Left renal cortex interstitium (tissue), 4 donors: Measurements from ENCODE around the gene KRT16. TPM values are rescaled to one million over a fixed set of nuclear protein-coding genes. Genes with fewer than 3 reads are reported as not detected.

Source experiments
- DNase-seq, 4 donors: peaks; one replicate each; pipeline ENCODE4 v3.0.0-alpha.2; 2013; ENCODE audit warnings: low read depth in 4 of 4, low spot score in 2 of 4, missing footprints in 1 of 4
- polyA plus RNA-seq, 4 donors: library from polyadenylated mRNA; unstranded; fragments of 120-200 nt; gene quantifications; one replicate each; pipeline ENCODE4 v1.2.1, GENCODE V29; 2013; ENCODE audit not compliant: insufficient read length in 4 of 4

Gene KRT16
- polyA plus RNA-seq, 4 donors: not detected

GRCh38 chr17:41563607-41564170 is 48.9 kb downstream of the KRT16 start:
- DNase-seq: no peak

- no peak for DNase-seq
Measured at GRCh38 chr17:41561554-41561953, 51.0 kb downstream of the KRT16 start.

Other genes with a start within 250 kb of the KRT16 start
- not detected for gene KRT33B, start 243.0 kb downstream of the KRT16 start, polyA plus RNA-seq
- gene KRT34, start 230.5 kb downstream of the KRT16 start, polyA plus RNA-seq: not detected
- not detected for gene KRT31, start 215.2 kb downstream of the KRT16 start, polyA plus RNA-seq
- gene KRT37, start 188.2 kb downstream of the KRT16 start, polyA plus RNA-seq: not detected
- not detected for gene KRT38, start 171.8 kb downstream of the KRT16 start, polyA plus RNA-seq
- gene KRT32, start 145.4 kb downstream of the KRT16 start, polyA plus RNA-seq: not detected
- gene KRT35, start 131.6 kb downstream of the KRT16 start, polyA plus RNA-seq: under 1 TPM in 2 of 4 donors, not detected in 2; 0.10 to 0.14 TPM
- gene KRT36, start 122.9 kb downstream of the KRT16 start, polyA plus RNA-seq: not detected
- under 1 TPM; 0.31 to 0.93 (median 0.40) TPM for gene KRT13, start 107.2 kb downstream of the KRT16 start, polyA plus RNA-seq
- 1 to 10 TPM in 2 of 4 donors, under 1 TPM in 2; 0.49 to 2.6 (median 1.2) TPM for gene KRT15, start 93.9 kb downstream of the KRT16 start, polyA plus RNA-seq
- gene KRT19, start 84.5 kb downstream of the KRT16 start, polyA plus RNA-seq: 100 to 1,000 TPM; 165 to 257 (median 212) TPM
- gene KRT9, start 40.7 kb downstream of the KRT16 start, polyA plus RNA-seq: not detected
- gene KRT14, start 25.9 kb downstream of the KRT16 start, polyA plus RNA-seq: under 1 TPM in 3 of 4 donors, not detected in 1; 0.16 to 0.70 (median 0.51) TPM
- gene KRT17, start 11.8 kb upstream of the KRT16 start, polyA plus RNA-seq: 1 to 10 TPM; 1.5 to 3.4 (median 1.7) TPM
- gene EIF1, start 76.1 kb upstream of the KRT16 start, polyA plus RNA-seq: 100 to 1,000 TPM; 593 to 776 (median 721) TPM
- not detected for gene GAST, start 99.6 kb upstream of the KRT16 start, polyA plus RNA-seq
- gene HAP1, start 121.9 kb upstream of the KRT16 start, polyA plus RNA-seq: 1 to 10 TPM in 3 of 4 donors, under 1 TPM in 1; 0.78 to 1.7 (median 1.4) TPM
- 100 to 1,000 TPM; 185 to 252 (median 210) TPM for gene JUP, start 173.9 kb upstream of the KRT16 start, polyA plus RNA-seq
- gene P3H4, start 199.2 kb upstream of the KRT16 start, polyA plus RNA-seq: 10 to 100 TPM; 33.8 to 55.6 (median 46.2) TPM
- 100 to 1,000 TPM; 132 to 191 (median 162) TPM for gene FKBP10, start 200.2 kb upstream of the KRT16 start, polyA plus RNA-seq
- 100 to 1,000 TPM in 2 of 4 donors, 10 to 100 TPM in 2; 96.1 to 113 (median 101) TPM for gene NT5C3B, start 223.5 kb upstream of the KRT16 start, polyA plus RNA-seq
- under 1 TPM in 3 of 4 donors, not detected in 1; 0.16 to 0.58 (median 0.23) TPM for gene KLHL10, start 225.1 kb upstream of the KRT16 start, polyA plus RNA-seq